ENCODE measurements around the gene SLC36A3. TPM values are rescaled to one million over a fixed set of nuclear protein-coding genes. Genes with fewer than 3 reads are reported as not detected.
A peak's percentile ranks its signal among the peaks of the same experiment; 100 is the strongest.
"Not testable (repeated sequence)": the region's sequence is repeated elsewhere in the genome, so short reads cannot be mapped to it uniquely, and the experiment has no call there.

SLC36A3 gene
- total RNA-seq, 1 experiment from 2014 or later: not detected

- in situ Hi-C loops (cut with HindIII; ENCODE audit: low pct_unique_long_range_greater_than_20kb, low sequenced_read_pairs): no loop called here
- no peak for DNase-seq (ENCODE audit: low read depth, low spot score)
These were observed 52.5 kb downstream of the SLC36A3 start for GRCh38 chr5:151251001-151251551.

- in situ Hi-C loops (cut with HindIII; ENCODE audit: low pct_unique_long_range_greater_than_20kb, low sequenced_read_pairs): no loop called here
These were observed 53.1 kb downstream of the SLC36A3 start for GRCh38 chr5:151250346-151251000.

GRCh38 chr5:151249281-151249680 is 54.3 kb downstream of the SLC36A3 start:
- in situ Hi-C loops (cut with HindIII; ENCODE audit: low pct_unique_long_range_greater_than_20kb, low sequenced_read_pairs): no loop called here
- no peak for DNase-seq (ENCODE audit: low read depth, low spot score)

More at GRCh38 chr5:151250346-151251000, 53.1 kb downstream of the SLC36A3 start:
- DNase-seq (ENCODE audit: low read depth, low spot score): no peak

GRCh38 chr5:151248651-151249050 is 54.9 kb downstream of the SLC36A3 start:
- in situ Hi-C loops (cut with HindIII; ENCODE audit: low pct_unique_long_range_greater_than_20kb, low sequenced_read_pairs): no loop called here

GRCh38 chr5:151245680-151246219 is 57.8 kb downstream of the SLC36A3 start:
- in situ Hi-C loops (cut with HindIII; ENCODE audit: low pct_unique_long_range_greater_than_20kb, low sequenced_read_pairs): no loop called here
- DNase-seq (ENCODE audit: low read depth, low spot score): no peak

More at GRCh38 chr5:151248651-151249050, 54.9 kb downstream of the SLC36A3 start:
- DNase-seq (ENCODE audit: low read depth, low spot score): no peak

- in situ Hi-C loops (cut with HindIII; ENCODE audit: low pct_unique_long_range_greater_than_20kb, low sequenced_read_pairs): no loop called here
- no peak for DNase-seq (ENCODE audit: low read depth, low spot score)
These were observed 59.4 kb downstream of the SLC36A3 start for GRCh38 chr5:151244206-151244605.

GRCh38 chr5:151243564-151243963 is 60.0 kb downstream of the SLC36A3 start:
- in situ Hi-C loops (cut with HindIII; ENCODE audit: low pct_unique_long_range_greater_than_20kb, low sequenced_read_pairs): no loop called here
- no peak for DNase-seq (ENCODE audit: low read depth, low spot score)

GRCh38 chr5:151243127-151243526 is 60.4 kb downstream of the SLC36A3 start:
- no peak for DNase-seq (ENCODE audit: low read depth, low spot score)
- in situ Hi-C loops (cut with HindIII; ENCODE audit: low pct_unique_long_range_greater_than_20kb, low sequenced_read_pairs): no loop called here

- in situ Hi-C loops (cut with HindIII; ENCODE audit: low pct_unique_long_range_greater_than_20kb, low sequenced_read_pairs): no loop called here
- DNase-seq (ENCODE audit: low read depth, low spot score): no peak
These were observed 62.5 kb downstream of the SLC36A3 start for GRCh38 chr5:151240924-151241635.

- DNase-seq (ENCODE audit: low read depth, low spot score); in situ Hi-C loops (cut with HindIII; ENCODE audit: low pct_unique_long_range_greater_than_20kb, low sequenced_read_pairs): not testable (repeated sequence)
These were observed 63.2 kb downstream of the SLC36A3 start for GRCh38 chr5:151240268-151240835.

GRCh38 chr5:151239237-151239861 is 64.2 kb downstream of the SLC36A3 start:
- peak; percentile 69 for DNase-seq (ENCODE audit: low read depth, low spot score)
- in situ Hi-C loops (cut with HindIII; ENCODE audit: low pct_unique_long_range_greater_than_20kb, low sequenced_read_pairs): no loop called here

- in situ Hi-C loops (cut with HindIII; ENCODE audit: low pct_unique_long_range_greater_than_20kb, low sequenced_read_pairs): no loop called here
- no peak for DNase-seq (ENCODE audit: low read depth, low spot score)
These were observed 65.2 kb downstream of the SLC36A3 start for GRCh38 chr5:151238303-151238741.

GRCh38 chr5:151237685-151238084 is 65.9 kb downstream of the SLC36A3 start:
- in situ Hi-C loops (cut with HindIII; ENCODE audit: low pct_unique_long_range_greater_than_20kb, low sequenced_read_pairs): no loop called here
- no peak for DNase-seq (ENCODE audit: low read depth, low spot score)

- DNase-seq (ENCODE audit: low read depth, low spot score): no peak
- in situ Hi-C loops (cut with HindIII; ENCODE audit: low pct_unique_long_range_greater_than_20kb, low sequenced_read_pairs): no loop called here
These were observed 66.7 kb downstream of the SLC36A3 start for GRCh38 chr5:151236888-151237287.

- in situ Hi-C loops (cut with HindIII; ENCODE audit: low pct_unique_long_range_greater_than_20kb, low sequenced_read_pairs); DNase-seq (ENCODE audit: low read depth, low spot score): not testable (repeated sequence)
These were observed 68.4 kb downstream of the SLC36A3 start for GRCh38 chr5:151235239-151235571.

GRCh38 chr5:151234476-151235238 is 68.9 kb downstream of the SLC36A3 start:
- no peak for DNase-seq (ENCODE audit: low read depth, low spot score)
- in situ Hi-C loops (cut with HindIII; ENCODE audit: low pct_unique_long_range_greater_than_20kb, low sequenced_read_pairs): no loop called here

GRCh38 chr5:151233616-151234085 is 69.9 kb downstream of the SLC36A3 start:
- in situ Hi-C loops (cut with HindIII; ENCODE audit: low pct_unique_long_range_greater_than_20kb, low sequenced_read_pairs): no loop called here
- DNase-seq (ENCODE audit: low read depth, low spot score): no peak

All from SK-MEL-5 (cell line).